ENCODE results near the gene PNKD.
A peak's percentile ranks its signal among the peaks of the same experiment; 100 is the strongest.

Gene PNKD

GRCh38 chr2:218383892-218384519, 113.7 kb downstream of the PNKD start:
- no peak for DNase-seq

DNA sequence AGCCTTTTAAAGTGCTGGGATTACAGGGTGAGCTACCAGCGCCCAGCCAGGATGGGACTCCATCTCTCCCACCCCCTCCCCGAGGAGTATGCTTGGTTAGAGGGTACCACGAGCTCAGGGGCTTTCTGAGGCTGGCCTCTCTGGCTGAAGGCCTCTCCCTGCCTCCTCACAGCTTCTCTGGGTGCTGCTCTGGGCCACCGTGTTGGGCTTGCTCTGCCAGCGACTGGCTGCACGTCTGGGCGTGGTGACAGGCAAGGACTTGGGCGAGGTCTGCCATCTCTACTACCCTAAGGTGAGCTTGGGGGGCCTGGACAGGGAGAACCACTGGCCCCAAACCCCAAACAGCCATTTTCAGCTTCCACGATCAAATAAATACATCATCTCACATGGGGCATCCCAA, 114.7 kb downstream of the PNKD start:
- no peak for DNase-seq

GRCh38 chr2:218386505-218387368, 116.4 kb downstream of the PNKD start:
- no peak for DNase-seq

DNA sequence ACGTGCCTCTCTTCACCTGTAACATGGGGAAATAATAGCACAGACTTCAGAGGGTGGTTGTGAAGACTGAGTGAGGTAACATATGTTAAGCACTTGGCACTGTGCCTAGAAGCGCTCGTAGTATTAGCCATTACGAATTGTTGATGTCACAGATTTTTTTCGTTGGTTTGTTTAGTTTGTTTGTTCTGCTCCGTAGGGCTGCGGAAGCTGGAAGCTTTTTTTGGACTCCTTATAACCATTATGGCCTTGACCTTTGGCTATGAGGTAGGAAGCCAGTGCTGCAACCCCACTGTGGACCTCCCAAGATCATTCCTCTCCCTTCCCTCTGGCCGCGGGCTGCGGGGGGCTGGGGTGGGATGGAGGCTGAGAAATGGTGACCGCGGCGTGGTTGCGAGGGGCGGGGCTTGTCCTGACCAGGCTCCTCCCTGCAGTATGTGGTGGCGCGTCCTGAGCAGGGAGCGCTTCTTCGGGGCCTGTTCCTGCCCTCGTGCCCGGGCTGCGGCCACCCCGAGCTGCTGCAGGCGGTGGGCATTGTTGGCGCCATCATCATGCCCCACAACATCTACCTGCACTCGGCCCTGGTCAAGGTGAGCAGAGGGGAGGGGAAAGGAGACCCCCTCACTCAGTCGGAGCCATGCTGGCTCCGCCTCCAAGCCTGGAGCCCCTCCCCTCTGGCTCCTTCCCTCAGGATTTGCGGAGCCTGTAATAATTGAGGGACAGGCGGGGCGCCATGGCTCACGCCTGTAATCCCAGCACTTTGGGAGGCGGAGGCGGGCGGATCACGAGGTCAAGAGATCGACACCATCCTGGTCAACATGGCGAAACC, 117.3 kb downstream of the PNKD start:
- no peak for DNase-seq

DNA sequence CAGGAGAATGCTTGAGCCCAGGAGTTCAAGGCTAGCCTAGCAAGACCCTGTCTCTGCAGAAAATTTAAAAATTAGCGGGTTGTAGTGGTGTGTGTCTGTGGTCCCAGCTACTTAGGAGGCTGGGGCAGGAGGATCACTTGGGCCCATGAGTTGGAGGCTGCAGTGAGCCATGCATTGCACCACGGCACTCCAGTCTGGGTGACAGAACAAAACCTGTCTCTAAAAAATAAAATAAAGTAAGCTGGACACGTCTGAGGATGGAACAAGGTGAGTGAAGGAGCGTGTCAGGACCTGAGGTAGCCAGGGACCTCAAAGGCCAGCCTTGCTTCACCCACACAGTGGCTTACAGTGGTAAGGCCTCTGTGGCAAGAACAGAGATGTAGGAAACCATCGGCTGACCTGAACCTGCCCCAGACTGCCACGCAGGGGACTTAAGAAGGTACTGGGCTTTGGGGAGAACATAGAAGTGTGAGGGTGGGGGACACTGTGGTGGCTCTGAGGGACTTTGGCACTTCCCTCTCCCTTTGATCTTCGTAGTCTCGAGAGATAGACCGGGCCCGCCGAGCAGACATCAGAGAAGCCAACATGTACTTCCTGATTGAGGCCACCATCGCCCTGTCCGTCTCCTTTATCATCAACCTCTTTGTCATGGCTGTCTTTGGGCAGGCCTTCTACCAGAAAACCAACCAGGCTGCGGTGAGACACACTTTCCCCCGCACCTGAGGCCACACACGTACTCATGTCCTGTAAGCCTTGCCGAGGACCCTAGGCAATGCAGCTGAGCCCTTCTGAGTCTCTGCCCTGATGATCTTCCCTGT, 119.2 kb downstream of the PNKD start:
- no peak for DNase-seq

DNA sequence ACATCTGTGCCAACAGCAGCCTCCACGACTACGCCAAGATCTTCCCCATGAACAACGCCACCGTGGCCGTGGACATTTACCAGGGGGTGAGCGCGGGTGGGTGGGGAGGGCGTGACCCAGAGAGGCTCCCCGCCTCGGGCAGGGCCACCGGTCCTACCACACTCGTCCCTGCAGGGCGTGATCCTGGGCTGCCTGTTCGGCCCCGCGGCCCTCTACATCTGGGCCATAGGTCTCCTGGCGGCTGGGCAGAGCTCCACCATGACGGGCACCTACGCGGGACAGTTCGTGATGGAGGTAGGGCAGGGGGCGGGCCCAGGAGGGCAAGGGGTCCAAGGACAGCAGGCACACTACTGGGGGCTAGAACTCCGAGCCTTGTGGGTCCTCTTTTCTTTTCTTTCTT, 120.9 kb downstream of the PNKD start:
- no peak for DNase-seq

- DNase-seq: no peak
These were observed 122.1 kb downstream of the PNKD start for GRCh38 chr2:218392459-218392858.

GRCh38 chr2:218392891-218393462, 122.7 kb downstream of the PNKD start:
- DNase-seq: no peak

DNA sequence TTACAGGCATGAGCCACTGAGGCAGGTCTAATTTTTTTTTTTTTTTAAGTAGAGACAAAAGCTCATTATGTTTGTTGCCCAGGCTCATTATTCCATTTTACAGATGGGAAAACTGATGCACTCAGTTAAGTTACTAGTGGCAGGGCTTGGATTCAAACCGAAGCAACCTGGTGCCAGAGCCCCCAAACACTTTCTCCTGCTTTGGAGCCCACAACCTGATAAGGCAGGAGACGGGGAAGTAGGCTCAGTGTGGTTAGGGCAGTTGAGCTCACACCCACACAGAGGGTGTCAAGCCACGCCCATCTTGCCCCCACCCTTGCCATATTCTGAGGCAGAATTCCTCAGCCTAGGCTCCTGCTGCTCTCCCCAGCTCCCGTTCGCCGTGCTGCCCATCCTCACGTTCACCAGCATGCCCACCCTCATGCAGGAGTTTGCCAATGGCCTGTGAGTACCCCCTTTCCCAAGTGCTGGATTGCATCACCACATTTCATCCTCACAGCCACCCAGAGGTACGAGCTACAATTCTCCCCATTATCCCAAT, 123.5 kb downstream of the PNKD start:
- DNase-seq: no peak

DNA sequence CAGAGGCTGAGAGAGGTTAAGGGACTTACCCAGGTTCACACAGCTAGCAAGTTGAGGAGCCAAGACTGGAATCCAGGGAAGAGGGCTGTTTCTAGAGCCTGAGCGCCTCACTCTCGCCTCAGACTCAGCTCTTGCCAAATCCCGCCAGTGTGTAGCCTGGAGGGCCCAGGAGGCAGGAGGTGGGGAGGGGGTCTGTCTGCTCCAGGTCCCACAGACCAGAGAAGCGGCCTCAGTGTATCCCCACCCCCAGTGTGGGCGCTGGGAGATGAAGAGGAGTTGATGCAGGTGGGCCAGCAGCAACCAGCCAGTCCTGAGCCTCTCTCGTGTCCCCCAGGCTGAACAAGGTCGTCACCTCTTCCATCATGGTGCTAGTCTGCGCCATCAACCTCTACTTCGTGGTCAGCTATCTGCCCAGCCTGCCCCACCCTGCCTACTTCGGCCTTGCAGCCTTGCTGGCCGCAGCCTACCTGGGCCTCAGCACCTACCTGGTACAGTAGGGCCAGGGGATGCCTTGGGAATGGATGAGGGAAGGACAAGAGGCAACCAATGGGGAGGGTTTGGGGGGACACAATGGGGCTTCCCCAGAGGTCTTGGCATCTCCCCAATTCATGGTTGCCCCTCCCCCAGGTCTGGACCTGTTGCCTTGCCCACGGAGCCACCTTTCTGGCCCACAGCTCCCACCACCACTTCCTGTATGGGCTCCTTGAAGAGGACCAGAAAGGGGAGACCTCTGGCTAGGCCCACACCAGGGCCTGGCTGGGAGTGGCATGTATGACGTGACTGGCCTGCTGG, 124.2 kb downstream of the PNKD start:
- DNase-seq: no peak

DNA sequence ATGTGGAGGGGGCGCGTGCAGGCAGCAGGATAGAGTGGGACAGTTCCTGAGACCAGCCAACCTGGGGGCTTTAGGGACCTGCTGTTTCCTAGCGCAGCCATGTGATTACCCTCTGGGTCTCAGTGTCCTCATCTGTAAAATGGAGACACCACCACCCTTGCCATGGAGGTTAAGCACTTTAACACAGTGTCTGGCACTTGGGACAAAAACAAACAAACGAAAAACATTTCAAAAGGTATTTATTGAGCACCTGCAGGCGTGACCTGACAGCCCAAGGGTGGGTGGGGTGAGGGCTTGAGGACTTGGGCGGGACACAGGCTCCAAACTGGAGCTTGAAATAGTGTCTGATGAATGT, 124.7 kb downstream of the PNKD start:
- no peak for DNase-seq

DNA sequence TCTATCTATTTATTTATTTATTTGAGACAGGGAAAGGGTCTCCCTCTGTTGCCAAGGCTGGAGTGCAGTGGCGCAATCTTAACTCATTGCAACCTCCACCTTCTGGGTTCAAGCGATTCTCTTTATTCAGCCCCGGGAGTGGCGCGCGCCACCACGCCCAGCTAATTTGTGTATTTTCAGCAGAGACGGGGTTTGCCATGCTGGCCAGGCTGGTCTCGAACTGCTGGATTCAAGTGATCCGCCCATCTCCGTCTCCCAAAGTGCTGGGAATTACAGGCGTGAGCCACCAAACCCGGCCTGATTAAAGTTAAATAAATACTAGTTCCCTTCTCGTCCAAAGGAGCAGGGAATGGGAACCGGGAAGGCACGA, 125.1 kb downstream of the PNKD start:
- no peak for DNase-seq

DNA sequence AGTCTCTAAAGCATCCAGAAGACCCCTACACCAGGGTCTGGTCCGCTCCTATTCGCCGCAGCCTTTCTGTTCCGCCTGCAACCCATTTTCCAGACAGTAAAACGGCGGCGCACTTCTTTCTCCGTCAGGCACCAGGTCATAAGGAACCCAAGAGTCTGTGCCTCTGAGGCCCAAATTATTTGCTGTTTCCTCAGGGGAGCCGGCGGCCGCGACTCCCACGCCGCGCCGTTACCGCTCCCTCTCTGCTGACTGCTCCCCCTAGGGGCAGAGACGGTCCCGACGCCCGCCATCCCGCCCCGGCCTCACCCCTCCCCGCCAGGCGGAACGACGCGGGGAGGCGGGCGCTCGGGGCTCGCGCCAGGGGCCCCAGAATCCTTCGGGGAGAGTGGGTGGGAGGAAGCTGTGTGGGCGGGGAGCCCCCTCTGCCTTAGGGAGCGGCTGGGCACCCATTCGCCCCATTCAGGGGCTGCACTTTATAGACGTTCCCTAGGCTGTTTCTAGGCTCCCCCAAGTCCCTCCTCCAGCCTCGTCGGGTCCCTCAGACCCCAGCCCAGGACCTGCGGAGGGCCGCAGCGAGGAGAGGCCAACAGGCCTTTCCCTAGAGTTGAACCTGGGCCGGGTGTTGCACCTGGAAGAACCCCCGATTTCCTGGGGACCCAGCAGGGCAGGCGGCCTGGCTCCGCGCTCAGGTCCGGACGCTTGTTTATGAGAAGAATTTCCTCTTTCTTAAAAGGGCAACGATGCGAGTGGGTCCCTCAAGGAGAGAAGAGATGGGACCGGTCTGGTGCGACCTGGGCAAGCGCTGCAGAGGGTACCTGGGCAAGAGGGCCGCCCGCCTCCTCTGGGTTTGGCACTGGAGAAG, 125.7 kb downstream of the PNKD start:
- peak; percentile 96 for DNase-seq
